AG09319 (cell line): Measurements from ENCODE around the gene CAMTA1.

Source experiments
- DNase-seq: peaks from one replicate; pipeline ENCODE4 v3.0.0-alpha.2; 2010; ENCODE audit warnings: low read depth; ENCODE audit errors: extremely low read depth
- TF ChIP-seq, protein P1 (sequence below): IDR thresholded peaks from 2 replicates; pipeline ENCODE4 v1.5.1; 2011; ENCODE audit warnings: low read depth, mild to moderate bottlenecking, inconsistent platforms, low read length, moderate library complexity

Gene CAMTA1

DNA sequence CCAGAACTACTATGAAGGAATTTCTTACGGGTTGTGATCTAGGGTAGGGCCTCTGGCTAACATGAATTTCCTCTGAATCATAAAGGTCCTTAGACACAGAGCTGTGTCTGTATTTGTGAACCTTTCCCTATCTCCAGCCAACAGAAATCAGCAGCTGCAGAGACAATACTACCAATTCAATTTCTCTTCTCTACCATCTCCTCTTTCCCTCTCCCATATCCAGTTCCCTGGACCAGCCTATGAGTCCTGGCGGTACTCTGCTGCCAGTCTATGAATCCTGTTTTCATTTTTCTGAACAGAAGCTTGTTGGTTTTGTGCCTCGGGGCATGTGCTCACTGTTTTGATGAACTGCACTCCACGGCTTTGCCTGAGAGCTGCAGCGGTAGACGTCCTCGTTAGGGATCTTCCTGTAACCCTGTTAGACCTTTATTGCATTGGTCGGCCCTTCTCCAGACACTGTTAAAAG is 527.9 kb downstream of the CAMTA1 start:
- TF ChIP-seq, protein P1, sequence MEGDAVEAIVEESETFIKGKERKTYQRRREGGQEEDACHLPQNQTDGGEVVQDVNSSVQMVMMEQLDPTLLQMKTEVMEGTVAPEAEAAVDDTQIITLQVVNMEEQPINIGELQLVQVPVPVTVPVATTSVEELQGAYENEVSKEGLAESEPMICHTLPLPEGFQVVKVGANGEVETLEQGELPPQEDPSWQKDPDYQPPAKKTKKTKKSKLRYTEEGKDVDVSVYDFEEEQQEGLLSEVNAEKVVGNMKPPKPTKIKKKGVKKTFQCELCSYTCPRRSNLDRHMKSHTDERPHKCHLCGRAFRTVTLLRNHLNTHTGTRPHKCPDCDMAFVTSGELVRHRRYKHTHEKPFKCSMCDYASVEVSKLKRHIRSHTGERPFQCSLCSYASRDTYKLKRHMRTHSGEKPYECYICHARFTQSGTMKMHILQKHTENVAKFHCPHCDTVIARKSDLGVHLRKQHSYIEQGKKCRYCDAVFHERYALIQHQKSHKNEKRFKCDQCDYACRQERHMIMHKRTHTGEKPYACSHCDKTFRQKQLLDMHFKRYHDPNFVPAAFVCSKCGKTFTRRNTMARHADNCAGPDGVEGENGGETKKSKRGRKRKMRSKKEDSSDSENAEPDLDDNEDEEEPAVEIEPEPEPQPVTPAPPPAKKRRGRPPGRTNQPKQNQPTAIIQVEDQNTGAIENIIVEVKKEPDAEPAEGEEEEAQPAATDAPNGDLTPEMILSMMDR = no peak

DNA sequence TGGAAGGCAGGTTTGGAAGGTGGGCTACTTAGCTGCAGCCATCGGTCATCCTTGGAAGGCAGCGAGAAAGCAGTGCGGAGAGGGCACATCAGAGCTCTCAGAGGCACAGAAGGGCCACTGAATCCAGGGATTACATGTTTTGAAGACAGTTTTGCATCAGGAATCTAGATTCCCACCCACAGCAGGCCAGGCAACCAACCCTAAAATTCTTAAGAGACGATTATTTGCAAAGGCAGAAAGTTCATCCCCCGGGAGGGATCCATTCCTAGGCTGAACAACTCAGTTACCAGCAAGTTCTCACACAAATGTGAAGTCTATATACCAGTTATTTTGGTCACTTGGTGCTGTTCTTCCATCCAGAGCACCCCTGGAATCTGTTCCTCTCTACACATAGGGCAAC is 528.6 kb downstream of the CAMTA1 start:
- TF ChIP-seq, protein P1 = no peak
- DNase-seq = no peak

More for the DNA sequence above, 527.9 kb downstream of the CAMTA1 start:
- DNase-seq = no peak

DNA sequence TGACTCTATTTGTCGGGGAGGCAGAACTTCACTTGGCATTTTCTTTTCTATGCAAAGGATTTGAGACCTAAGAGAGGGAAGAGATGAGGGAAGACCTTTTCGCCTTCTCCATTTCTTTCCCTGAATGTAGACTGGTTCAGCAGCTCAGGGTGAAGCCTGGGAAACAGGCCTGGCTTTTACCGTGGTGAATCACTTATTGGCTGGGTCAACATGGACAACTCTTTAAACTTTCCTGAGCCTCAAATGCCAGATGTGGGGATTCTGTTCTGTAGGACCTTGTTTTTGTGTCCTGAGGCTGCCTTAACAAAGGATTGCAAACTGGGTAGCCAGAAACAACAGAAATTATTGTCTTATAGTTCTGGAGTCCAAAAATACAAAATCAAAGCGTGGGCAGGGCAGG is 530.1 kb downstream of the CAMTA1 start:
- TF ChIP-seq, protein P1 = no peak
- no peak for DNase-seq

DNA sequence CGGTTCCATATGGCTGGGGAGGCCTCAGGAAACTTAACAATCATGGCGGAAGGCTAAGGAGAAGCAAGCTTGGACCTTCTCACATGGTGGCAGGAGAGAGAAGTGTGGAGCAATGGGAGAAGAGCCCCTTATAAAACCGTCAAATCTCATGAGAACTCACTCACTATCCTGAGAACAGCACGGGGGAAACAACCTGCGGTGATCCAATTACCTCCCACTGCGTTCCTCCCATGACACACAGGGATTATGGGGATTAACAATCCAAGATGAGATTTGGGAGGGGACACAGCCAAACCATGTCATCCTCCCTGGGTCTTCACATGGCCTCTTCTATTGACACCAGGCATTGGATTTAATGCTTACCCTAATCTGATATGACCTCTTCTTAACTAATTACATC is 530.7 kb downstream of the CAMTA1 start:
- TF ChIP-seq, protein P1 = no peak

DNA sequence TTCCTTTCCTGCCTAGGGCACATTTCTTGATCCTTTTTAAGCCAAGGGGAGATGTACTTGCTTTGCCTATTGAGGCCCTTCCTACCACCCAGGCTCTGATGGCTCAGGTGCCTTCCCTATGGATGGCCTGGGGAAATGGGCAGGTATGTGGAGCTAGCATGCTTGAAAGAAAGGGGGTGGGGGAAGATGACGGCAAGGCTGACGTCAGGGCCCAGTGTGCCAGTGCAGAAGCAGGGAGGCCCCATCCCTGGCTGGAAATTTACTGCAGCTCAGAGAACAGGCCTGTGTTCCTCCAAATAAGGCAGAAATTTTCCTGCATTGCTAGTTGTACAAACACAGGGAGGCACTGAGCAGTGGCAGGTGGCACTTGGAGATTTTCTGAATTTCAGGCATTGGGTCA is 532.6 kb downstream of the CAMTA1 start:
- TF ChIP-seq, protein P1 = no peak
- DNase-seq = no peak

More for the DNA sequence above, 530.7 kb downstream of the CAMTA1 start:
- no peak for DNase-seq

DNA sequence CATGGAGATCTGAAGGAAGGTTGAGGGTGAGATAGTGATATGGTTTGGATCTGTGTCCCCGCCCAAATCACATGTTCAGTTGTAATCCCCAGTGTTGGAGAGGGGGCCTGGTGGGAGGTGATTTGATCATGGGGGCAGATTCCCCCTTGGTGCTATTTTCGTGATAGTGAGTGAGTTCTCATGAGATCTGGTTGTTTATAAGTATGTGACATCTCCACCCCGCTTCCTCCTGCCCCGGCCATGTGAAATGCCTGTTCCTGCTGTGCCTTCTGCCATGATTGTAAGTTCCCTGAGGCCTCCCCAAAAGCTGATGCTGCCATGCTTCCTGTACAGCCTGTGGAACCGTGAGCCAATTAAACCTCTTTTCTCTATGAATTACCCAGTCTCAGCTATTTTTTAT is 533.9 kb downstream of the CAMTA1 start:
- TF ChIP-seq, protein P1 = no peak
- no peak for DNase-seq

DNA sequence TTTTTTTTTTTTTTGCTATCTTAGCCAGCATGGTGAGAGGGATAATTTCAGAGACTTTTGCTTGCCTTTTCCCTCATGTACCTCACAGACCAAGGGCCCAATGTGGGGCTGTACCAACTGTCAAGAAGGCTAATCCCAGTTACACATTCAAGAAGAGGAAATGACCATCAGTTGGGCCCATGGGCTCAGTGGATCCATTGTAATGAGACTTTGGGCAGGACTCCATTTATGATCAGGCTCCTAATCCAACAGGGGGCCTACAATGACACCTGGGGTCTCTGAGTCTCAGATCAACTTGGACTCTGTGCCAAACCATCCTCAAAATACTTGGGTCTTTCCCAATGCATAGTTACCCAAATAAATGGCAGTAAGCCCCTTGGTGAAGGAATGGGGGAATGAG is 535.4 kb downstream of the CAMTA1 start:
- TF ChIP-seq, protein P1 = no peak
- no peak for DNase-seq
